HG02943 (cell line): ENCODE results near the gene P2RY14.

Experiments
- ATAC-seq: cut with Tn5 transposase; IDR thresholded peaks from one replicate; pipeline ENCODE4 v1.9.1; 2021; ENCODE audit warnings: mild to moderate bottlenecking, low read depth, moderate library complexity; ENCODE audit not compliant: unreplicated experiment

Gene P2RY14

DNA sequence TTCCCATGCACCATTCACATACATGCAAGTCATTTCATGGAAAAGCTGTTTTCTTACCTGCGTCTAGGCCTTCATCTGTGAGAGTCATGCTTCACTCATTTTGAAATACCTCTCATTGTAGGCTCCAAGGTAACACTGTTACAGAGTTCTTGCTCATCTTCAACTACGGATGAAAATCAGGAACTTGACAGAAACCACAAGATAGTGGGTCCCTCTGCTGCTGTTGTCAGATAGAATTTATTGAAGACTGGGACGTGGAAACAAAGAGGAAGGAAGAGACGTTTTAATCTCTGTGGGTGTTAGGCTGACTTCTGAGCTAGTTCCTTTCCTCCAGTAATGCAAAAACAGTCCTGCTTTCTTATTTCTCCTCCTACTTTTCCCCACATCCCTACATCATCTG lies at the start of gene P2RY14:
P2RY14 (minus strand) TSS at position 313 of the 400 bp plus-strand sequence. CDS start 64,226 bp downstream, outside the sequence.
- no peak for ATAC-seq

DNA sequence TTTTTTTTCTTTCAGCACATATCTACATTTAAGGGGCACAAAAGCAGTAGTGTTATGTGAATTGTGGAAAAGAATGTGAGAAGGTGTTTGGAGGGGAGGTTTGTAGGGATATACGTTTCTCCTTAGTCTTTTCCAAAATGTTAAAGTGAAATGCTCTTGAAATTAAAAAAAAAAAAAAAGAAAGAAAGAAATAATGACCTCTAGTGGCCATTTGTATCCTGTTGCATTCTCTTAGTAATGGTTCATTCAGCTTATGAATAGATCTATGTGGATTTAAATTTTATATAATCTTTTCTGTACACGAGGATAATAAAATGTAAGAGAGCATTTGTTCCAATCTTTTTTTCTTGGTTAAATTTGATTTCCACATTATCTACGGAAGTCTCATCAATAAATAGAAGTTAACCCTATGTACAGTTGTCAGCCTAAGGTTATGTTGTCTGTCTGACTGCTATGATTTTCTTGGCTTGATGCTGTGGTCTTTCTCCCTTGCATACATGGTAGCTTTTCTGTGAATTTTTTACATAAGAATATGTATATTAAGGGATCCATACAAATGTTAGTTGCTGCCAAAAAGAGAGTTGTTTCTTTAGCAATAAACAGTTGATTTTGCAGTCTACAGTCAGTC lies 49.3 kb upstream of the P2RY14 start:
- ATAC-seq, result no peak

DNA sequence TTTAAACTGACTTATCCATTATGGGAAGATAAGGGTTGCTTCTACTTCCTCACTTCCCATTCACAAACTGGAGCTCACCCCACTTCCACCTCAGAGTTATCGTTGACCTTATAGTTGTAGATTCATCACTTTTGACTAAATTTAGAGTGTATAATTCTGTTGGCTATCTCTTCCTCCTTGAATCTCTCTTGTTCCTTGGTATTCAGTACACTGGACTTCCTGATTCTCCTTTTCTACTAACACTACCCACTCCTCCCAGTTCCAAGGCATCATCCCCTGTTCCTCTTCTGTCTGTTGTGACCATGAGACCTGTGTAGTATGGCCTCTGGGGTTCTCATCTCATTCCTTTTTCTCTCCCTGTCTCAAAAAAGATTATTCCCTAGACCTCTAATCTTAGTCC lies 44.2 kb upstream of the P2RY14 start:
- no peak for ATAC-seq

DNA sequence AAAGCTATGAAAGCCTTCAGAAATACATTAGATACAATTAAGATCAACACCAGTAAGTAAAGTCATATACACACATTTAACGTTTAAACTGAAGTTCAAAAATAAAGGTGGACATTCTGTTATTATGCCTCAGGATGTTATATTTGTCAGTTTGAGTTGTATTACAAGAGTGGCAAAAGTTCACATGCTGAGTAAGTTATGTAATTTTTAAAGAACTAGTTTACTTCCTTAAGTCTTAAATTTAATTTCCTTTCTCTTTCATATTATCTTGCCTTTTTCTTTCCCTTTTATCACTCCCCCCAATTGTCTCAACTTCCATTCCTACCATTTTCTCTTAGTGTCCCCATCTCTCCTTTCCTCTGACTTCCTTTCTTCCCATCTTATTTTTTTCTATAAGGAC lies 43.2 kb upstream of the P2RY14 start:
- ATAC-seq, result no peak

DNA sequence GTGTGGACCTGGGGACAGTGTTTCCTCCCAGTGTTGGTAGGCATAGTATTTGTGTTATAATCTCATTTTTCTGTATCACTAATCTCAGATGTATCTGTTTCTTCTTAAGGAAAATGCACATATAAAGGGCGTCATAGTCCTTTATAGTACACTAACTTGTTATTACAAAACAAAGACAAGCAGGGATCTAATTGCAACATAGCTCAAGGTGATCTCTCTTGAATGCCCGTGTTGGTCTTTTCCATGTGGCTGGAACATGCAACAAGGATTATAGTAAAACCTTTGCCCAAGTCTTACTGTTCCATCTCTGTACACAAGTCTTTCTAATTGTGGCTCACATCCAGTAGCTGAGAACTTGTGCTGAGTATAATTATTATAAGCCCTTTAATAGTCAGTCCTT lies 41.8 kb upstream of the P2RY14 start:
- ATAC-seq, result no peak

DNA sequence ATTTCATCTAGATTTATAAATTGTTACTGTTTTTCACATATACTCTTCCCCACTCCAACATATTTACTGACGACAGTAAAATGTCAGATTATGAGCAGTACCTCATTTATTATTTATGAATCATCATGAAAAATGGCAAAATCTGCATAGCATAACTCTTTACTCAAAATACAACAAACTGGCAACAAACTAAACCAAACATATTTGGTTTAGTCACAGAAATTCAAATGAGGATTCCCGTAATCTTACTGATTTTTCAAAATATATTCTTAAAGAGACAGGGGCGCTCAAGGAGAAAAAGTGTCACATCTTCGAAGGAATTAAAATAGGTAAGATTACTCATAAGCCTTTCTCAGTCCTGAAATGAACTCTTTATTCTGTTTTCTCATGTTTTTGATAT lies 41.3 kb upstream of the P2RY14 start:
- no peak for ATAC-seq

DNA sequence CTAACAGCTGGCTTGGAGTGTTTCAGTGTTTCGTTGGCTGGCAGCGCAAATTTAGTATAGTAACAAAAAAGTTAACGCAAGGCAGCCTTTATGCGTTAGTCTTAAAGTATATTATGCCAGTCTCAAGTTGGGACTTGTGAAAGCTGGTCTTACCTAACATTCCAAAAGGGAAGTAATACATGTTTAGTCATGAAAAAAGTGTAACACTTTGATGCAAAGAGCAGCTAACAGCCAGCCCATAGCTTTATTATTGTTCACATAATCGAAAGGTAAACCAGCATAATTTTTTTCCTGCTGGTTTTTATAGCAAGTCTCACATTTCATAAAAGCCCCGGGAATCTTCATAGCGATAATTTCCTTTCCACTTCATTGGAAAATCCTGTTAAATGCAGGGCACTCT lies 40.6 kb upstream of the P2RY14 start:
- no peak for ATAC-seq

DNA sequence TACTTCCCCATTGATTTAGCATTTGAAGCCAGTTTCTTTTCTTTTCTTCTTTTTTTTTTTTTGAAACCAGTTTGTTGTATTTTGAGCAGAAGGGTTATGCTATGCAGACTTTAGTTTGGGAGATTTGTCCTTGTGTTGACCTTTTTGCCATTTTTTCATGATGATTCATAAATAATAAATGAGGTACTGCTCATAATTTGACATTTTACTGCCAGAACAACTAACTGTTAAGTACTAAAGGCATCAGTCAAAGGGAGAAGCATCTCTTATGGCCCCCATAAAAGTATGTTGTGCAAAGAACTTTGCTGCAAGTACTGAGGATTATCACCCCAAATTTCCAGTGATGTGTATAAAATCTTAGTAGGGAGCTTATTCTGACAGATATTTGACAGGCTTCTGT lies 40.0 kb upstream of the P2RY14 start:
- no peak for ATAC-seq

DNA sequence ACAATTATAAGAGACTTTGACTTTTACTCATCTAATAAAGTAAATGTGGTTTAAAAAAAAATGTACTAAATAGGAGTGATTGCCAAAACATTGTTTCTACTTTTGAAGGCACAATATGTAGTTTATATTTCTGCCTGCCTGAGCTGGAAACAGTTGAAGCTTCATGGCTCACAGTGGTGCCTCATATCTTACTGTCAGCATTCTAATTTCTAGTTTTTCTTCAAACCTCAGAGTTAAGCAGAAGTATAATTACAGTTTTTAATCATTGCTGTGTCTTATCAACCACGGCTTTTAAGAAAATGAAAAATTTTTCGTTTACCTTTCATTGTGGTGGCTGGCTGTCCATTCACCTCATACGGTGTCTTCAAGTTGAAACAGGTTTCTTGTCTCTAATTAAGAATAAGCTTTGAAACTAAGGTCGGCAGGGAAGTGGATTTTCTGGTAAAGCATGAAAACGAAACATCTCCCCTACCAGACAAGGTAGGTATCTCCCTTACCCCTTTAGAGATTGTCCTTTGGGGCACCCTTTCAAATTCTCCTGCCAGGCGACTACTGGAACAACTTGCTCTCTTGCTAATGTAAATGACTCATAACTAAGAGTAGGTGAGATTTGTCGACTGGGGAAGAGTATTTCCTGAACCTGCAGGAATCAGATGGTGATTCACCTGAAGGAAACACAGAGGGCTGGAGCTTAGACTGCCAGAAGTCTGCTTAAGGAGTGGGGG lies 38.1 kb upstream of the P2RY14 start, which contains the start of gene GPR87:
GPR87 (minus strand) TSS at position 554 of the 725 bp plus-strand sequence. CDS start 16,720 bp downstream, outside the sequence.
- no peak for ATAC-seq

DNA sequence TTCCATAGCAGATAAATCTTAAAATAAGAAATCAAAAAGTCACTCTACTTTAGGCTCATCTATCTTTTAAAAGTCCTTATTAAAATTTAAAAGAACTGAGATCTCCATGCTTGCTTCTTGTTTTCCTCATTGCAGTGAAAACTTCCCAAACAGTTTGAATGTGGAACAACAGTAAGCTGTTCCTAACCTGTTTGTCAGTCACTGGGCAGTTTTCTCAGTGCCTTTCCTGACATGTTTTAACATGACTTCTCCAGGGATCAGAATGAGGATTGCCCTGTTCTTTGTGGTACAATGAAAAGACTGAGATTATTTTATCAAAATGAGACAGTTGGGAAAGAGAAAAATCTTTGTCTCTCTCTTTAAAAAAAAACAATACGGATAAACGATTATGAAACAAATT lies 37.5 kb upstream of the P2RY14 start:
- no peak for ATAC-seq

DNA sequence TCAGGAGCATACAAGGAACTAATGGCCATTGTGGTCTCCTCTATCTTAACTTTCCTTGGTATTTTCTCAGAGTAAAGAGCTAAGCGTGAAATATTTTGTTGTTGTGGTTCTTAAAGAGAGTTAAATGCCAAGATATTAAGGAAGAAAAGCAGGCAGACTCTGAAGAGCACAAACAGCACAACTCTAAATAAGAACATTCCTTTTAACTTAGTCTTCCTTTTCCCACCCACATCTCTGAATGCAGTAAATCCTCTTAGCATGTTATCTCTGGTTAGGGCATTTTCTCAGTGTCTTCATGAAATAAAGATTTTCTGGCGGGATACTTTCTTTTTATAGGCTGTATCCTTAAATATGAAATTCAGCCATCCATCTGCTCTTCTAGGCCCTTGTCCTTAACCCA lies 36.8 kb upstream of the P2RY14 start:
- ATAC-seq, result no peak

DNA sequence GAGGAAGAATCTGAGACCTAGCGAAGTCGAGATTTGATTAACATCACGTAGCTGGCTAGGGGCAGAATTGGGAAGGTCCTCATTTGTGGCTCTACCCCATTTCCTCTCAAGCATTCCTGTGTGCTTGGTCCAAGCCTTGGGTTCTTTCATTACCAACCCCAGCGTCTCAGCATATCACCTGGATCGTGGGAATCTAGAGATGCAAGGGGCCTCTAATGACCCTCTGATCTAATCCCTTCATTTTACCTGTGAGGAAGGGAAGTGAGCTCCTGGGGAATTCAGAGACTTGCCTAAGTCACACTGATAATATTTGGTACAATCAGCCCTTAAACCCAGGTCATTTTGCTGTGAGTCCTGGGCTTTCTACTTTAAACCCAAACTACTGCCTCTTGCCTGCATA lies 36.3 kb upstream of the P2RY14 start:
- ATAC-seq, result no peak

DNA sequence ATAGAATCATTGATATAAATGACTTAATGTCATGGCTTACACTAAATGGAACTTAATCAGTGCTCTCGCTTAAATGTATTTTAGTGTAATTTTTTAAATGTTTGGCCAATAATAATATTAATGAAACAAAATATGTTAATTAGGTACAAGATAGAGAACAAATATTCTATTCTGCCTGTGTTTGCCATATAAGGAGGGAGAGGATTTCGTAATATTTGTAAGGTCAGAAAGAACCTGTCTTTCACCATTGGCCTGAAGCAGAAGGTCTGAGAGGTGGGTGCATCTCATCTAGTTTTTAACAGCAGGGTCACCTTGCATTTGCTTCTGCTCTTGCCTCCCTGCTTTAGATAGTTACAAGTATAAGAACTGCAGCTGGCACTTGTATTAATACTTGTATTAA lies 35.8 kb upstream of the P2RY14 start:
- ATAC-seq, result no peak

DNA sequence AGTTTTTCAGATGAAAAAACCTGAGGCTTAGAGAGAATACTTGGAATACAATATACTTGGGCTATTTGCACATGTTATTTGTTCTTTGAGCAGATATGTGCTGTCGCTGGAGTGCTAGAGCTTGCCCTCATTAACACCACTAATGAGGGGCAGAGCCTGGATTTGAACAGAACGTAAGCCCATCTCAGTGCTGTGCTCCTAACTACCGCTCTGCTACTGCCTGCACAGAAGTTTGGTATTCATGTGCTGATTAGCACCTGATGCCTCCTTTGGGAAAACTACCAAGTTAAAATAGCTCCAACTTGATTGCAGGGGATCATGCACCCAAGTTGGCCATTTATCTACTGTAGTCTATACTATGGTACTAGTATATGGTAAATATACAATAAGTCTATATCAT lies 34.6 kb upstream of the P2RY14 start:
- no peak for ATAC-seq

DNA sequence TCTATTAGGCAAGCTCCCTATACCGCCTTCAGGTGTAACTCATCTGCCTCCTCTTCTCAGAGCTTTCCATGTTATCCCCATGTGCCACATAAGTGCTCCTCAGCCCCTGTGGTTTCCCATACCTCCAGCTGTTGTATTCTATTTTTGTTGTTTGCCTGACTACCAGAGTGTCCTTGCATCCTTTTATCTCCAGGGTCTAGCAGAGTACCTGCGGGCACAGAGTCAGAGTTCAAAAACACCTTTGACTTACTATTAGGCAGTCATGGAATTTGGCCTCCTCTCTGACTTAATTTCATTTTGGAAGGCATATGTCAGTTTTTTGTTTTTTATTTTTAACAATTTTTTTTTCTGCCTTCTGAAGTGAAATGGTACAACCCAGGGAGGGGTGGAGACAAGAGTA lies 31.2 kb upstream of the P2RY14 start:
- no peak for ATAC-seq

DNA sequence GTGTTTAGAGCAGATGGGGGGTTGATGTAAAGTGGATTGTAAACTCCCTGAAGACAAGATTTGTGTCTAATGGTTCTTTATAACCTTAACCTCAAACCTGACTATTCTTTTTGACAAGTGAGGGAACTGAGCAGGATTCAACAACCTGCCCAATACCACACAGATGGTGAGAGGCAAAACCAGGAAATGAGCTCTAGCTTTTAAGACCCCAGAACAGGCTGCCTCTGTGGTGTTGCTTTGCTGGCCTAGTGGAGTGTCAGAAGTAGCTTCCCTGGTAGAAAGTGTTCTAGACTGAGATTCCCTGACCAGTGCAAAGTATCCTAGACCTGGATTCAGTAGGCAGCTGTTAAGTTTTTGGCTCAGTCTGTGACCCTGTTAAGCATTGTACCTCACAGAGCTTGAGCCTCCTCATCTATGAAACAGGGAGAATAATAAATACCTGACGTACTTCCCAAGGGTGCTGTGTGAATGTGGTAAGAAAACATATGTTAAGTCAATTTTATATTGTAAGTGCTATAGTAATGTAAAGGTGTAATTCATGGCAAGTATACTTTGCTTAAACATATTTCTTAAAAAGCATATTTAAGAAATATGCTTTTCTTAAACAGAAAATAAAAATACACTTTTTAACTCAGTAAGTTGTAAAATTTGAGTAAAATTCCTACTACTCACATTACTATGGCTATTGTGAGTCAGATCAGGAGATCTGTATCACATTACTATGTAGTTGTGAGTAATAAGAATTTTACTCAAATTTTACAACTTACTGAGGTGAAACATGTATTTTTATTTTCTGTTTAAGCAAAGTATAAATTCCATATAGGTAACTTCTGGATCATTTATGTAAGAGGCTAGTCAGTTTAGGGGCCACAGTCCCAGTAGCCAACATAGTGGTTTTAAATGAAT lies 29.5 kb upstream of the P2RY14 start:
- ATAC-seq, result no peak

DNA sequence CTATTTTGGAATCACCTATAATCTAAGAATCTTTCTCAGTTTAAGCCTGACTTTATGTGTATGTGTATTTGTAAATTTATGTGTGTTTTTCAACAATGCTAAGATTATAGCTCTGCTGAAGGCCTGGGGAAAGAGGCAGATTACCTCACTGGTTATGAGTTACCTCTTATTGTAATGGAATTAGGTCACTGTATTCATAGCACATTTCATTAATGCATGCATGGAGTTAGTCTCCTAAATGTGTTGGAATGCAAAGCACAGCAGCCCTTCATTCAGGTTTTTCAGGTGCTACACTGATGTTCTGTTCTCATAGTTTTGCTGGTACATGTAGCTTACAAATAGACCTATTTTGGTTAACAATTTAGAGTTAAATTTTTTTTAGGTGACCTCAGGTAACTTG lies 28.8 kb upstream of the P2RY14 start:
- ATAC-seq, result no peak

DNA sequence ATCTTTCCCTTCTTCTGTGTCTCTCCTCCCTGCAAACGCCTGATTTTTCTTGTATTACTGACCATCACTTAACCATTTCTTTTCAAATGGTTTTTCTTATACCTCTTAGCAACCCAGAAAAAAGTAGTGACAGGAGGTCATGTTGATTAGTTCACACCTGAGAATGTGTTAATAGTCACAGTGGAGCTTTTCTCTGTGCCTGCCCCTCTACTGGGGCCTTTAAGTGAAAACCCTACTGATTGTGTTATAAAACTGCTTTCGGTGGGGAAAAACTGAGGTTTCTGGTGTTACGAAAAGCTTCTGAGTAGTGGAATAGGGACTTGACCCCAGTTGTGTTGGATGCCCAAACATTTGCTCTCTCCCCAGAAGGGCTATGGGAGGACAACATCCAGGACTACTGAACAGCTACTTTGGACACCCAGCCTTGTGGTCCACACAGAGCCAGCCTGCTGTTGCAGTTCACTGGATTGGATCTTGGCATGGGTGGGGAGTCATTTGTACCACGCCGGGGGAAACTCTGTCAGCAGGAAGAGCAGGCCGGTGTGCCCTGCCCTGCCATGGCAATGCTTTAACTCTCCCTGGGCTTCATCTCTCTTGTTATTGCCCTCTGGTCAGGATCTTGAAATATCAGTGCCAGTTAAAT lies 27.9 kb upstream of the P2RY14 start:
- no peak for ATAC-seq

DNA sequence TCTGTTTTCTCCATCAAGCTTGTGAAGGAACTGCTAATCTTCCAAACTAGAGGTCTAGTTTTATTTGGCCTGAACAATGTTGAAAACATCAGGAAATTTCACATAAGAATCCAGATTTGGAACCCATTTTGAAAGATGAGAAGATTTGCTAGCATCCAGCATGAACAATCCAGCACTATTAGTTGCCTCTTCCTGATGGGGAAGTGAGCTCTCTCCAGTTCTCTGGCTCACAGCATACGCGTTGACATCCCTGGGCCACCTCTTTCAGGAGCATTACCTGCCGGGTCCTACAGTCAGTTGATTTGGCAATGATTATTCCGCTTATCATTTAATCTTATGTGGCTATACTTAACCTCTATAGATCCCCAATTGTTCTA lies 27.4 kb upstream of the P2RY14 start:
- no peak for ATAC-seq

DNA sequence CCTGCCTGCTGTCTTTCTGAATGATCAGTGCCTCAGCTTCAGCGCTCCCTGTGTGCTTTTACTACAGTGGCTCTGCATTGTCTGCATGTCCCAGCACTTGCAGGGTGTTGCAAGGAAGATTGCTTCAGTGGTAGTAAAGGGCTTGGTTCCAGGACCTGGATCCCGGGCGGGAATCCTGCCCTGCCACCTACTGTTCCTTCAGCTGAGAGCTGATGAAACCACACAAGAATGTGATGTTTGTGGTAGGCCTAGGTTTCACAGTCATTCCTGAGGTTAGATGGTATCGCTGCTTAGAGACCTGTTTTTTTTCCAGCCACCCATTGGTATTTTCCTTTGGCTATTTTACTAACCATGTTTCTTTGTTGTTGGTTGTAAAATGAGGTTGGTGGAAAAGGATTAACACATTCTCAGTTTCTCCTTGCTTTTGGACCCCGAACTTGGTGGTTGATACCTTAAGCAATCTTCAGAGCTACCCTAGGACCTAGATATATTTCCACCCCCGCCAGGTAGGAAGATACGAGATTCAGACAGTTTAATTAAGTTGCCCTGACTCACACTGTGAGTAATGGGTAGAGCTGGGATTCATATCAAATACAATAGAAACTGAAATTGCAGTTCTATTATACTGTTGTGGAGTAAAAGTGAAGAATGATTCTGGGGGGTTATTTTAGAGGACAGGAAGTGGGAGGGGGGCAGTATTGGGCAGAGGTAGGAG lies 26.9 kb upstream of the P2RY14 start:
- ATAC-seq, result no peak
